Tibial nerve (tissue), 4 donors: ENCODE data around the gene RCAN1.

Source experiments
- EP300 ChIP-seq, 2 donors: sonication (generic); formaldehyde crosslinking; IDR thresholded peaks; one replicate each; pipeline ENCODE4 v1.6.1; 2017; ENCODE audit warnings: antibody characterized with exemption in 2 of 2, mild to moderate bottlenecking in 1 of 2
- POLR2A ChIP-seq, 2 donors: fragments of 450-650 bp; IDR thresholded peaks; one replicate each; pipeline ENCODE4 v1.6.1; 2017; ENCODE audit warnings: antibody characterized with exemption in 2 of 2, mild to moderate bottlenecking in 2 of 2, moderate library complexity in 2 of 2
- TF ChIP-seq, protein P1 (sequence below), 5 experiments: fragments of 200-600 bp in 3 of 5; fragments of 450-650 bp in 2 of 5; sonication (generic) in 3 of 5; IDR thresholded peaks; one replicate each; pipeline ENCODE4 v1.5.1; 2016 to 2019; ENCODE audit warnings: antibody characterized with exemption in 5 of 5, mild to moderate bottlenecking in 3 of 5, moderate library complexity in 2 of 5

DNA sequence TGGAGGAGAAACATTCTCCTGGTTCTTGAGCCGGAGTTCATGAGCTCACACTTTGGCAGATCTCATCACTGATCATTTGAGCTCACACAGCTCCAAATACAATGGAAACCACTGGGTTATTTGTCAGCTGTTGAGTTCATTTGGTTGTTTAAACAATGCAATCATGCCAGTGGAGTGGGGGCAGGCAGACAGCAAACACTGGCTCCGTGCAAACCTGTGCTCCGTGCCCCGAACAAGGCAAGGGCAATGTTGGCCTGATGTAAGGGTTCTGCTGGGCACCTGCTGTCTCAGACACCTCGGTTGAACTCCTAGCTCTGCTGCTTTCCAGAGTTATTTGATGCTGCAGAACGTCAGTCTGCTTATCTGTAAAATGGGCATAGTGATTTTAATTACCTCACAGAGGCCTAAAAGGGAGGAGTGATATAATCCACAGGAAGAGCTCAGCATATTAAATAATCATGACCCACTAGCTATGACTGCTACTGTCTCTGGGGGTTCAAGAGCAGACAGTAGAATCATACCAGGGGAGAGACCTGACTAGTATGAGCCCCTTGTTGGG, 33.9 kb upstream of the RCAN1 start:
- TF ChIP-seq, protein P1, sequence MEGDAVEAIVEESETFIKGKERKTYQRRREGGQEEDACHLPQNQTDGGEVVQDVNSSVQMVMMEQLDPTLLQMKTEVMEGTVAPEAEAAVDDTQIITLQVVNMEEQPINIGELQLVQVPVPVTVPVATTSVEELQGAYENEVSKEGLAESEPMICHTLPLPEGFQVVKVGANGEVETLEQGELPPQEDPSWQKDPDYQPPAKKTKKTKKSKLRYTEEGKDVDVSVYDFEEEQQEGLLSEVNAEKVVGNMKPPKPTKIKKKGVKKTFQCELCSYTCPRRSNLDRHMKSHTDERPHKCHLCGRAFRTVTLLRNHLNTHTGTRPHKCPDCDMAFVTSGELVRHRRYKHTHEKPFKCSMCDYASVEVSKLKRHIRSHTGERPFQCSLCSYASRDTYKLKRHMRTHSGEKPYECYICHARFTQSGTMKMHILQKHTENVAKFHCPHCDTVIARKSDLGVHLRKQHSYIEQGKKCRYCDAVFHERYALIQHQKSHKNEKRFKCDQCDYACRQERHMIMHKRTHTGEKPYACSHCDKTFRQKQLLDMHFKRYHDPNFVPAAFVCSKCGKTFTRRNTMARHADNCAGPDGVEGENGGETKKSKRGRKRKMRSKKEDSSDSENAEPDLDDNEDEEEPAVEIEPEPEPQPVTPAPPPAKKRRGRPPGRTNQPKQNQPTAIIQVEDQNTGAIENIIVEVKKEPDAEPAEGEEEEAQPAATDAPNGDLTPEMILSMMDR (IDR thresholded peaks at IDR 0.05) = no peak
- TF ChIP-seq POLR2A (IDR thresholded peaks at IDR 0.05) = no peak
- TF ChIP-seq EP300 (IDR thresholded peaks at IDR 0.05) = no peak
